Islet of Langerhans (tissue), 1 donor: ENCODE measurements around the gene RELA.

Experiments used
- FAIRE-seq: peaks from one replicate; lab custom pipeline; 2011; peaks lifted over from hg19 to GRCh38; lab: Jason Lieb, UNC

Gene RELA

GRCh38 chr11:65629579-65629978 is 33.1 kb downstream of the RELA start:
- FAIRE-seq: no peak

DNA sequence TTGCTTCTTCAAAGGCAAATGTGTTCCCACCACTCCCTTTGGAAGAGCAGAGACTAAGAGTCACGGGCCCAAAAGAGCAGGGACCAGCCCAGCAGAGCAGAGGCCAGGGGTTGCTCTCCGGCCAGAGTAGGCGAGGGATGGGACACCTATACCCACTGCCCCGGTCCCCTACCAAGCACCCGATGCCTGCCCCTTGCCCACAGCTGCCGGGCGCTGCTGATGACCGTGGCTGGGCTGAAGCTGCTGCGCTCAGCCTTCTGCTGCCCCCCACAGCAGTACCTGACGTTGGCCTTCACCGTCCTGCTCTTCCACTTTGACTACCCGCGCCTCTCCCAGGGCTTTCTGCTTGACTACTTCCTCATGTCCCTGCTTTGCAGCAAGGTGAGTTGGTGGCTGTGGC is 35.5 kb downstream of the RELA start:
- FAIRE-seq: no peak

DNA sequence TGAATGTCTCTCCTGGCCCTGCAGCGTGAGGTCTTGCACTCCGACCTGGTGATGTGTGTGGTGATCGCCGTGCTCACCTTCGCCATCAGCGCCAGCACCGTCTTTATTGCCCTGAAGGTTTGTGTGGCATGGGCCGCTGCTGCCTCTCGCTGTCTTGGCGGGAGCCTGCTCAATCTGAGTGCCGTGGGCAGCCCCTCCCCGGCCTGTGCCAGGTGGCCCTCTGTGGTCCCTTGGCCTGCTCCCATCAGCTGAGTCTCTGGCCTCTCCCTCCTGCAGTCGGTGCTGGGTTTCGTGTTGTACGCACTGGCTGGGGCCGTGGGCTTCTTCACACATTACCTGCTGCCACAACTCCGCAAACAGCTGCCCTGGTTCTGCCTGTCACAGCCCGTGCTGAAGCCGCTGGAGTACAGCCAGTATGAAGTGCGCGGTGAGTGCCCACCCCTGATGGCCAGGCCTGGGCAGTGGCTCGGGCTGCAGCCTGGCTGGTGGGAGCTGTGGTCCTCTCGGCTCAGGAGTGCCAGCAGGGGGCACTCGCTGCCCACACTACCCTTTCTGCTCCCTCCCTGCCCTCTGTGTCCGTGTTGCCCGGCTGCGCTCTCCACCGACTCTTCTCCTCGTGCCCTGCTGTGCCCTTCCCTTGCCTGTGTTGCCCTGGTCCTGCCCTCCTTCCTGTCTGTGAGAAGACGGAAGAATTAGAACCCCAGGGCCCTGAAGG is 36.9 kb downstream of the RELA start:
- FAIRE-seq: no peak

DNA sequence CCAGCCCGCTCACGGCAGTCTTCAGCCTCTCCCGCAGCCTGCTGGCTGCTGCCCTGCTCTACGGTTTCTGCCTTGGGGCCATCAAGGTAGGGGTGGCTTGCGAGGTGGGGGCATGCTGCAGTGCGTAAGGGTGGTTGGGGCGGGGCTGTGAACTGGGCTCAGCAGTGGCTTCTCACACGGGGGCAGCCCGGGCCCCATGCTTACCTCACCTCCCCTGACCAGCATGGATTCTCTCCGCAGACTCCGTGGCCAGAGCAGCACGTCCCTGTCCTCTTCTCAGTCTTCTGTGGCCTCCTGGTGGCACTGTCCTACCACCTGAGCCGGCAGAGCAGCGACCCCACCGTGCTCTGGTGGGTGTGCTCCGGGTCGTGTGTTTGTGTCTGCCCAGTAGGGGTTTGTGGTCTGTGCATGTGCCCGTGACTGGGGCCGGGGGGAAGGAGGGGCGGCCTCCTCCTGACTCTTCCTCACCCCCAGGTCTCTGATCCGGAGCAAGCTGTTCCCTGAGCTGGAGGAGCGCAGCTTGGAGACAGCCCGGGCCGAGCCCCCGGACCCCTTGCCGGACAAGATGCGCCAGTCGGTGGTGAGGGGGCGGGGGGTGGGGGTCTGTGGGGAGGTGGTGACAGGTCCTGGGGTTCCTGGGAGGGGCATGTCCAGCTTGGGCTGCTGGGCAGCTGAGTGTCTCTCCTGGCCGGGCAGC is 37.6 kb downstream of the RELA start:
- no peak for FAIRE-seq

- no peak for FAIRE-seq
These were observed 38.7 kb downstream of the RELA start for GRCh38 chr11:65623852-65624616.

- no peak for FAIRE-seq
These were observed 39.5 kb downstream of the RELA start for GRCh38 chr11:65623177-65623576.

GRCh38 chr11:65622011-65622410 is 40.7 kb downstream of the RELA start:
- no peak for FAIRE-seq

DNA sequence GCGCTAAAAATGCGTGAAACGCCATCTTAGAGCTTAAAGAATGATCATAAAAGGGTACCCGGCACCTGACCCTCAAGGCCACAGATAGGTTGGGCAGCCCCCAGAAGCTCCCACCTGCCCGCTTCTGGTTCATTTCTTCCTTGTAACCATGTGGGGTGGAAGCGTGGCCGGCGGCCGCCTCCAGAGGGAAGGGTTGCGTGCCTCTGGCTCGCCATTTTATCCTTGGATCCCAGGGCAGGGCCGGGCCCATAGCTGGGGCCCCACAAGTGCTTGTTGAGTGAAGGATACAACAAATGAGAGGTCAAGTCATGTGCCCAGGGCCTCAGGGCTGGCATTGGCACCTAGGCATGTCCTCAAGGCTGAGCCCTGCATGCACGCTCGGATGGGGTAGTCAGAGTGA is 41.3 kb downstream of the RELA start:
- FAIRE-seq: no peak

- FAIRE-seq: no peak
These were observed 42.0 kb downstream of the RELA start for GRCh38 chr11:65620666-65621065.

DNA sequence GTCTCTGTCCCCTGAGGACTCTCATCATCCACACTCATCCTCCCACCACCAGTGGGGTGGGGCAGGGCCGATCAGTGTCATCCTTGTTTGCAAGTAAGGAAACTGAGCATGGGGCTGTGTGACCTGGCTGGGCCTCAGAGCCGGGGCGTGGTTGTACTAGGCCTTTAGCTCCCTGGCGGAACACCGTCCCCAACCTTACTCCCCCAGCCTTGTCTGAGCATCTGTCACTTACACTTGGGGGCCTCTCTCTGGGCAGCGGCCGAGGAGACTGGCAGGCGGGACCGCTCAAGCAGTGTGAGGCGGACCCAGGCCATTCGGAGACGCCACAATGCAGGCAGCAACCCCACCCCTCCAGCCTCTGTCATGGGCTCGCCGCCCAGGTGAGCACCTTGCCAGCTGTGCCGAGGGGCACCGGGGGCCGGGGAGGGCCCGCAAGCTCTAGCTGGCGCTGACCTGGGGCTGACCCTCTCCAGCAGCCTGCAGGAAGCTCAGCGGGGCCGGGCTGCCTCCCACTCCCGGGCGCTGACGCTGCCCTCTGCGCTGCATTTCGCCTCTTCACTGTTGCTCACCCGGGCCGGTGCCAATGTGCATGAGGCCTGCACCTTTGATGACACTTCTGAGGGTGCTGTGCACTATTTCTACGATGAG is 43.3 kb downstream of the RELA start:
- FAIRE-seq: no peak

GRCh38 chr11:65618763-65619162 is 44.0 kb downstream of the RELA start:
- no peak for FAIRE-seq

- FAIRE-seq: no peak
These were observed 44.5 kb downstream of the RELA start for GRCh38 chr11:65617990-65618751.

DNA sequence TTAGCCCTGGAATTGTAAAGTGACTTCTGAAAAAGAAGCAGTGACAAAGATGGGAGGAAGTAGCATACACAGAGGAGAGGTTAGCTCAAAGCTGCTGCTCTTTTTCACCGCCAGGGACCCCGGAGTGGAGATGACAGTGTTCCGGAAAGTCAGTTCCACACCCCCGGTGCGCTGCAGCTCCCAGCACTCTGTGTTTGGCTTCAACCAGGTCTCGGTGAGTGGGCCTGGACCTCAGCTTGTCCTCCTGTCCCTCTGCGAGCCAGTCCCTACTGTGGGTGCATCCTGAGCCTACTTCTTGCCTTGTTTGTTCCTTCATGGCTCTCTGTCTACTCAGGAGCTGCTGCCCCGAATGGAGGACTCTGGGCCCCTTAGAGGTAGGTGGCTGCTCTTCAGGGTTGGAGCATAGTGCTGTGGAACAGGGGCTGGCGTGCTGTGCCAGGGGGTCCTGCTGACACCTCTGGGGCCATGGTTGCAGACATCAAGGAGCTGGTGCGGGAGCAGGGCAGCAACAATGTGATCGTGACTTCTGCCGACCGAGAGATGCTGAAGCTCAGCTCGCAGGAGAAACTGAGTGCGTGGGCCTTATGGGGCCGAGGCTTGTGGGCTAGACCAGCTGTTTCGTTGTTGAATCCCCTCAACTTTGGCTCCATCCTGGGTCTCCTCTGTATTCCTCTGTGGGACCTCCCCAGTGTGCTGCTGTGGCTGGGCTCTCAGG is 45.4 kb downstream of the RELA start:
- no peak for FAIRE-seq

GRCh38 chr11:65616575-65617001 is 46.1 kb downstream of the RELA start:
- no peak for FAIRE-seq

GRCh38 chr11:65615950-65616574 is 46.7 kb downstream of the RELA start:
- no peak for FAIRE-seq

GRCh38 chr11:65615229-65615949 is 47.3 kb downstream of the RELA start, which contains the start of gene PCNX3:
PCNX3 (plus strand) TSS chr11:65615776; CDS start chr11:65616312, 536 bp downstream.
- peak; percentile 99 for FAIRE-seq

DNA sequence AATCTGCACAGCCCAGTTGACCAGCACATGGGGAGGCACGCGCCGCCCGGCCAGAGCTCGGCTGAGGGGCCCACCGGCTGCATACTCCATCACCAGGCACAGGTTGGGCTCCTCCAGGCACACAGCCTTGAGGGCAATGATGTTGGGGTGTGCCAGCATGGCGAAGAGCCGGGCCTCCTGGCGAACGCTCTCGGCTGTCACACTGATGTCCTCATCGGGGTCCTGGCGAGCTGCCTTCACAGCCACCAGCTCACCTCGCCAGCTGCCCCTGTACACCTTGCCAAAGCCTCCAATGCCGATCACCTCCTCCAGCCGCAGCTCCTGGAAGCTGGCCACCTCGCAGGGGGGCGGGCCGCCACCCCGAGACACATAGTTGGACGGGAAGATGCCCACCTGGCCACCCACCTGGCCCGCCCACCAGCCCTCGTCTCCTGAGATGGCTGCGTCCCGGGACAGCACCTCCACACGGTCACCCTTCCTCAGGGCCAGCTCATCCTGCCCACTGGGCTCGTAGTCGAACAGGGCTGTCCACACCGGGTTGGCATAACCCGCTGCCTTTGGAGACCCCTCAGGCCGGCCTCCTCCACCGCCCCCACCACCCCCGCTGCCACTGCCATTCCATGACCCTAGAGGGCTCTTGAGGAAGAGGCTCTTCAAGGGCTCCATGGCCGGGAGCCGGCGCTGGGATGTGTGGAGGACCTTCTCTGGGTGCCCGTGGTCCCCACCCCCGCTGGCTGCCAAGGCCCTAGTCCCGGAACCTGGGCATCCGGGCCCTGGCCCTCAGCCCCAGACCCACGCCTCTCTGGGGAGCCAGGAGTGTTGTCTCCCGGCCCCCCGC is 49.4 kb downstream of the RELA start:
- no peak for FAIRE-seq

DNA sequence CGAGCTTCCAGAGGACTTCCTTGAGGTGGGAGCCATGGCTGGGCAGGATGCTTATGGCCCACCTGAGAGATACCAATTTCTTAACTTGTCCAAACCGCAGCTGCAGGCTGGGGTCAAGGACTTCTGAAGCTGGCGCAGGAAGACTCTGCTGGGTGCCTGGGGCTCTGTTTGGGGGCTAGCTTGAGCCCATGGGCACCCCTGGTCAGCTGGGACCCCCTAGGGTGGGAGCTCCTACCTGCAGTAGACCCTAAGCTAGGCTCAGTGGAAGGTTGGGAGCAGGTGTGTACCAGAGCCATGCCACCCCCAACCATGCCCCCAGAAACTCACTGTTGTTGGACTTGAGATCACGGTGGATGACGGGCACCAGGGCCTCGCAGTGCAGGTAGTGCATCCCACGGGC is 50.0 kb downstream of the RELA start:
- no peak for FAIRE-seq
